CD4-positive, alpha-beta T cell (primary cell): Measurements from ENCODE around the gene NAT10. TPM values are rescaled to one million over a fixed set of nuclear protein-coding genes. Genes with fewer than 3 reads are reported as not detected.
A peak's percentile ranks its signal among the peaks of the same experiment; 100 is the strongest.

Experiments
- ATAC-seq: fragments of 200-7000 bp; cut with Tn5 transposase; one replicate; pipeline ENCODE4 v1.10.0; 2022; ENCODE audit warnings: mild to moderate bottlenecking; ENCODE audit not compliant: poor library complexity
- CTCF ChIA-PET: fragments of 350-600 bp; sonication (Branson Sonifier 250); formaldehyde crosslinking; loops from one replicate; lab custom pipeline; 2021; ENCODE audit warnings: antibody characterized with exemption, inconsistent platforms; lab: Charles Lee
- POLR2A ChIA-PET: fragments of 350-600 bp; sonication (Branson Sonifier 250); formaldehyde crosslinking; loops from one replicate; lab custom pipeline; 2021; ENCODE audit warnings: antibody characterized with exemption, inconsistent platforms; lab: Charles Lee
- DNase-seq, 14 experiments: peaks; one replicate each; pipeline ENCODE4 v3.0.0-alpha.2; 2013 to 2020; ENCODE audit warnings: mixed read lengths in 2 of 14
- H3K27ac ChIP-seq, 2 donors: one replicate each; pipeline versions ENCODE4 v1.5.1 to v1.7.0; 2013; ENCODE audit warnings: low read length in 2 of 2, low read depth in 1 of 2, mild to moderate bottlenecking in 1 of 2
- H3K27me3 ChIP-seq, 2 experiments: 1 replicate in 1 of 2; 2 replicates in 1 of 2; pipeline versions ENCODE4 v1.6.1 to v1.7.0; 2013; ENCODE audit warnings: low read length in 2 of 2, control low read depth in 1 of 2, mild to moderate bottlenecking in 1 of 2, moderate library complexity in 1 of 2; ENCODE audit not compliant: insufficient read depth in 2 of 2, control insufficient read depth in 1 of 2
- H3K36me3 ChIP-seq: one replicate; pipeline ENCODE4 v1.6.1; 2013; ENCODE audit warnings: low read length, control low read depth; ENCODE audit not compliant: insufficient read depth
- H3K4me1 ChIP-seq: one replicate; pipeline ENCODE4 v1.6.1; 2013; ENCODE audit warnings: low read length, control low read depth; ENCODE audit not compliant: insufficient read depth
- H3K4me3 ChIP-seq: one replicate; pipeline ENCODE4 v1.5.1; 2013; ENCODE audit warnings: mild to moderate bottlenecking, low read length, moderate library complexity
- H3K9me3 ChIP-seq, 2 experiments: 1 replicate in 1 of 2; 2 replicates in 1 of 2; pipeline versions ENCODE4 v1.6.1 to v1.7.0; 2013; ENCODE audit warnings: low read length in 2 of 2, mild to moderate bottlenecking in 2 of 2, control low read depth in 1 of 2, moderate library complexity in 1 of 2; ENCODE audit not compliant: control insufficient read depth in 1 of 2, insufficient read depth in 1 of 2
- H3K27ac Mint-ChIP-seq: one replicate; pipeline ENCODE4 v1.8.0; 2020; ENCODE audit warnings: mixed read lengths
- H3K27me3 Mint-ChIP-seq: one replicate; pipeline ENCODE4 v1.8.0; 2021; ENCODE audit warnings: mixed read lengths
- H3K36me3 Mint-ChIP-seq: one replicate; pipeline ENCODE4 v1.8.0; 2021; ENCODE audit warnings: low read depth, mixed read lengths
- H3K4me1 Mint-ChIP-seq: one replicate; pipeline ENCODE4 v1.8.0; 2021; ENCODE audit warnings: low read depth, mixed read lengths
- H3K4me3 Mint-ChIP-seq: one replicate; pipeline ENCODE4 v1.8.0; 2020; ENCODE audit warnings: mild to moderate bottlenecking, mixed read lengths
- H3K9me3 Mint-ChIP-seq: one replicate; pipeline ENCODE4 v1.8.0; 2020; ENCODE audit warnings: mixed read lengths
- intact Hi-C, 2 experiments: fragments of 100-400 bp; cut with DNase I in 1 of 2; cut with micrococcal nuclease in 1 of 2; formaldehyde crosslinking; loops; one replicate each; pipeline versions ENCODE4 v1.15.1 to v1.9.0; 2023 to 2025; cut with DNase I, micrococcal nuclease
- total RNA-seq, 174 experiments: library from RNA in 2 of 174; stranded (reverse) in 2 of 174; gene quantifications; one replicate each; pipeline ENCODE4 v1.2.3 and lab custom pipeline; 2021 to 2026
- TF ChIP-seq, protein P1 (sequence below): fragments of 200-600 bp; IDR thresholded peaks from one replicate; pipeline ENCODE4 v1.8.0; 2022; ENCODE audit warnings: antibody characterized with exemption, mild to moderate bottlenecking

Gene NAT10
- total RNA-seq, 2 experiments from 2014 or later: 50.1 to 55.6 TPM

- Histone ChIP-seq H3K27me3 (no peaks in the 10 kb centered on the region), H3K36me3 (peaks cover 85% of the 10 kb centered on the region), H3K9me3 (no peaks in the 10 kb centered on the region), H3K4me3 (no peak overlapping the region), H3K4me1 (peaks cover 14% of the 10 kb centered on the region), H3K27ac (peak overlapping the region; percentile 1 to 13)
- TF ChIP-seq, protein P1, sequence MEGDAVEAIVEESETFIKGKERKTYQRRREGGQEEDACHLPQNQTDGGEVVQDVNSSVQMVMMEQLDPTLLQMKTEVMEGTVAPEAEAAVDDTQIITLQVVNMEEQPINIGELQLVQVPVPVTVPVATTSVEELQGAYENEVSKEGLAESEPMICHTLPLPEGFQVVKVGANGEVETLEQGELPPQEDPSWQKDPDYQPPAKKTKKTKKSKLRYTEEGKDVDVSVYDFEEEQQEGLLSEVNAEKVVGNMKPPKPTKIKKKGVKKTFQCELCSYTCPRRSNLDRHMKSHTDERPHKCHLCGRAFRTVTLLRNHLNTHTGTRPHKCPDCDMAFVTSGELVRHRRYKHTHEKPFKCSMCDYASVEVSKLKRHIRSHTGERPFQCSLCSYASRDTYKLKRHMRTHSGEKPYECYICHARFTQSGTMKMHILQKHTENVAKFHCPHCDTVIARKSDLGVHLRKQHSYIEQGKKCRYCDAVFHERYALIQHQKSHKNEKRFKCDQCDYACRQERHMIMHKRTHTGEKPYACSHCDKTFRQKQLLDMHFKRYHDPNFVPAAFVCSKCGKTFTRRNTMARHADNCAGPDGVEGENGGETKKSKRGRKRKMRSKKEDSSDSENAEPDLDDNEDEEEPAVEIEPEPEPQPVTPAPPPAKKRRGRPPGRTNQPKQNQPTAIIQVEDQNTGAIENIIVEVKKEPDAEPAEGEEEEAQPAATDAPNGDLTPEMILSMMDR: no peak
- ATAC-seq (no peak), DNase-seq (no peak)
- Mint-ChIP-seq H3K4me3 (no peak overlapping the region), H3K4me1 (peaks cover 57% of the 10 kb centered on the region), H3K9me3 (no peaks in the 10 kb centered on the region), H3K36me3 (peaks cover 90% of the 10 kb centered on the region), H3K27ac (peak overlapping the region; percentile 67), H3K27me3 (no peaks in the 10 kb centered on the region)
- CTCF ChIA-PET: interaction anchor here (1.3 to 1.9 kb wide), 3 partner anchors 10 to 23 kb away, joined by 3 to 5 read pairs (median 4); no protein-coding TSS in a partner anchor
- POLR2A ChIA-PET: interaction anchor here (0.7 kb wide), 1 partner anchor 1116 kb away, joined by 3 read pairs; no protein-coding TSS in a partner anchor
- intact Hi-C loops: no loop called here
Measured at GRCh38 chr11:34075178-34075820, 30.1 kb upstream of the NAT10 start.

DNA sequence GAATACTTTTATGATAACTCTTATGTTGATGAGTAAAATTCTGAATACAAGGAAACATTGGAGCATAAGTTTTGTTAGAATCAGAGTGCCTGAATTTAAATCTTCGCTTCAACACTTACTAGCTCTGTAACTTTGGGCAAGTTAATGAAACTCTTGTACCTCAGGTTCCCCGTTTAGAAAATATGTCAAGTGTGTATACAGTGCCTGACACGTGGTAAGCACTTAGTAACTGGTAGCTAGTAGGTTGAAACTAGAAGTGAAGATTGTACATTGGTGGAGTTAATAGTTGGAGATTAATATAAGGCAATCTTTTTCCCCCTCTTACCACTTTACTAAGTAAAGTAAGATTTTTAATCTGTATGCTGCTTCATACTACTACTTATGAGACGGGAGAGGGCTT lies 24.8 kb upstream of the NAT10 start:
- CTCF ChIA-PET: interaction anchor here (0.7 to 0.9 kb wide), 2 partner anchors 22 to 276 kb away, joined by 3 read pairs; no protein-coding TSS in a partner anchor
- H3K27ac ChIP-seq: no peak overlapping the region

GRCh38 chr11:34084637-34085036 lies 20.8 kb upstream of the NAT10 start:
- Histone ChIP-seq H3K4me3 (no peak overlapping the region), H3K27me3 (no peaks in the 10 kb centered on the region), H3K4me1 (peaks cover 3% of the 10 kb centered on the region), H3K27ac (no peak overlapping the region), H3K36me3 (peaks cover 89% of the 10 kb centered on the region), H3K9me3 (no peaks in the 10 kb centered on the region)
- Mint-ChIP-seq H3K36me3 (peaks cover 86% of the 10 kb centered on the region), H3K4me3 (no peak overlapping the region), H3K9me3 (no peaks in the 10 kb centered on the region), H3K27me3 (no peaks in the 10 kb centered on the region), H3K27ac (peak overlapping the region; percentile 10), H3K4me1 (peaks cover 24% of the 10 kb centered on the region)
- CTCF ChIA-PET: interaction anchor here (0.6 to 1.6 kb wide), 3 partner anchors 9 to 14 kb away, joined by 3 to 4 read pairs (median 3); no protein-coding TSS in a partner anchor
- ATAC-seq (no peak), DNase-seq (no peak)
- POLR2A ChIA-PET: no interaction called here
- intact Hi-C loops: no loop called here
- TF ChIP-seq, protein P1: no peak

More for the DNA sequence above, 24.8 kb upstream of the NAT10 start:
- no peaks in the 10 kb centered on the region for H3K27me3 Mint-ChIP-seq
- no peaks in the 10 kb centered on the region for H3K9me3 ChIP-seq
- DNase-seq (no peak), ATAC-seq (no peak)
- intact Hi-C loops: no loop called here
- TF ChIP-seq, protein P1: no peak
- H3K9me3 Mint-ChIP-seq: no peaks in the 10 kb centered on the region
- peaks cover 92% of the 10 kb centered on the region for H3K36me3 ChIP-seq
- H3K4me3 Mint-ChIP-seq: no peak overlapping the region
- H3K4me3 ChIP-seq: no peak overlapping the region
- no peaks in the 10 kb centered on the region for H3K27me3 ChIP-seq
- POLR2A ChIA-PET: interaction anchor here (0.7 to 1.4 kb wide), 2 partner anchors 12 to 25 kb away, joined by 4 read pairs; partner anchors contain the start of gene NAT10
- no peaks in the 10 kb centered on the region for H3K4me1 ChIP-seq
- H3K36me3 Mint-ChIP-seq: peaks cover 86% of the 10 kb centered on the region
- H3K27ac Mint-ChIP-seq: peak overlapping the region; percentile 36
- peaks cover 29% of the 10 kb centered on the region for H3K4me1 Mint-ChIP-seq
